ENCODE results near the gene CTIF. TPM values are rescaled to one million over a fixed set of nuclear protein-coding genes. Genes with fewer than 3 reads are reported as not detected.
"Not testable (repeated sequence)": the region's sequence is repeated elsewhere in the genome, so short reads cannot be mapped to it uniquely, and the experiment has no call there.

CTIF gene
- polyA plus RNA-seq, 1 experiment = 40.2 TPM

DNA sequence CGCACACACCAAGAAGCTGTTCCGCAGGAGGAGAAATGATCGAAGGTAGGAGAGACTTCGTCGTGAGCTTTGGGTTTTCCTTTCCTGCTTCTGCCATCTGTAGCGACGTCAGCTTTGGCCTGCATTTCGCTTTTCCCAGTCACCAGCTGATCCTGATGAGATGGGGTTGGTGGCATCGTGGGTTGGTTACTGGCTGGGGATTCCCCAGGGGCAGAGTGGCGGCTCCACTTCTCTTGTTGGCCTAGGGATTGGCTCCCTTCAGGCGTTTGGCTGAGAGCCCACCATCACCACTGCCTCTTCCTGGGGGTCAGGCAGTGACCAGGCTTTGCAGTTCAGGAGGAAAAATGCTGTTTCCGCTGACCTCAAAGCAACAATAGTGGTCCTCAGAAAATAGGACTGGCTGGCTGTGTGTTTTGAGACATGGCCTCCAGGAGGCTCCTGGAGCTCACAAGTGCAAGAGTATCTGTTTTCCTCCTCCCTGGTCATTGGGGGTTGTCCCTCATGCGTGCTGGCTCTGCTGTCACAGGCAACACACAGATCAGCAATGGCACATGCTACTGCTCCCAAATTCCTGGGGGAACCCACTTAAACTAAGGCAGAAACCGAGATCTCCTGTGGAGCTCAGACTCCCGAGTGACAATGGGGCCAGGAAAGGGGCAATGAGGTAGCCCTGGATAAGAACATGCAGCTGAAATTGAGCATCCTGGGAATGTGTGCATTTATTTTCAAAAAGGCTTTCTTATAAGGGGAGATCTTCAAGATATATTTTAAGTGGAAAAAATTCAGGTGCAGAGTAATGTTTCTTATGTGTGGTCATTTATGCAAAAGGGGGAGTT, 173.0 kb downstream of the CTIF start:
- ChIA-PET CTCF (interaction anchor here (0.6 to 1.2 kb wide), 3 partner anchors 35 to 641 kb away, joined by 3 to 5 read pairs (median 3); no protein-coding TSS in a partner anchor), POLR2A (no interaction called here)
- no peak overlapping the region for H3K4me3 ChIP-seq (ENCODE audit: low read depth, low read length)
- no peaks in the 10 kb centered on the region for H3K9me3 ChIP-seq (ENCODE audit: control insufficient read depth, insufficient read depth, low read length)
- no peak for DNase-seq (ENCODE audit: low read depth, low spot score)
- H3K27me3 ChIP-seq (ENCODE audit: control insufficient read depth, insufficient read depth, low read length) = no peaks in the 10 kb centered on the region
- H3K27ac ChIP-seq (ENCODE audit: low read depth, low read length) = no peak overlapping the region
- TF ChIP-seq, protein P1, sequence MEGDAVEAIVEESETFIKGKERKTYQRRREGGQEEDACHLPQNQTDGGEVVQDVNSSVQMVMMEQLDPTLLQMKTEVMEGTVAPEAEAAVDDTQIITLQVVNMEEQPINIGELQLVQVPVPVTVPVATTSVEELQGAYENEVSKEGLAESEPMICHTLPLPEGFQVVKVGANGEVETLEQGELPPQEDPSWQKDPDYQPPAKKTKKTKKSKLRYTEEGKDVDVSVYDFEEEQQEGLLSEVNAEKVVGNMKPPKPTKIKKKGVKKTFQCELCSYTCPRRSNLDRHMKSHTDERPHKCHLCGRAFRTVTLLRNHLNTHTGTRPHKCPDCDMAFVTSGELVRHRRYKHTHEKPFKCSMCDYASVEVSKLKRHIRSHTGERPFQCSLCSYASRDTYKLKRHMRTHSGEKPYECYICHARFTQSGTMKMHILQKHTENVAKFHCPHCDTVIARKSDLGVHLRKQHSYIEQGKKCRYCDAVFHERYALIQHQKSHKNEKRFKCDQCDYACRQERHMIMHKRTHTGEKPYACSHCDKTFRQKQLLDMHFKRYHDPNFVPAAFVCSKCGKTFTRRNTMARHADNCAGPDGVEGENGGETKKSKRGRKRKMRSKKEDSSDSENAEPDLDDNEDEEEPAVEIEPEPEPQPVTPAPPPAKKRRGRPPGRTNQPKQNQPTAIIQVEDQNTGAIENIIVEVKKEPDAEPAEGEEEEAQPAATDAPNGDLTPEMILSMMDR (IDR thresholded peaks at IDR 0.05; ENCODE audit: low read depth, low read length) = peak; percentile 66

DNA sequence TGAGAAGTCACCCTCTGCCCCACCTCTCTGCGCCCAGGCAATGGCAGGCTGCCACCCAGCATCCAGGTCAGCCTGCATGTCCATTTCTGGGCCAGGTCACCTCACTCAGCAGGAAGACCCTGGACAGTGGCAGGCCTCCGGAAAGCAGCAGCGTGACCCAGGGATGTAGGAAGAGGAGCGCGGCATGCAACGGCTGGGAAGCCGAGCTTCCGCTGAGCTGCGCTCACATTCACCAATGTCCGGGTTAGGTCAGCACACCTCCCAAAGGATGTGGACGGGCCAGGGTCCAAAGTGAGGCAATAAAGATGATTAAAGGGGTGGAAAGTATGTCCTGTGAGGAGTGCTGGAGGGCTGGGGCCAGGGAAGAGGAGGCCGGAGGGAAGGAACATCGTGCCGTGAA, 174.5 kb downstream of the CTIF start:
- no peak overlapping the region for H3K4me3 ChIP-seq (ENCODE audit: low read depth, low read length)
- H3K27ac ChIP-seq (ENCODE audit: low read depth, low read length) = no peak overlapping the region
- TF ChIP-seq, protein P1 (IDR thresholded peaks at IDR 0.05; ENCODE audit: low read depth, low read length) = no peak
- no peaks in the 10 kb centered on the region for H3K9me3 ChIP-seq (ENCODE audit: control insufficient read depth, insufficient read depth, low read length)
- ChIA-PET CTCF (interaction anchor here (0.5 kb wide), 1 partner anchor 38 kb away, joined by 3 read pairs; no protein-coding TSS in a partner anchor), POLR2A (no interaction called here)
- no peak for DNase-seq (ENCODE audit: low read depth, low spot score)
- H3K27me3 ChIP-seq (ENCODE audit: control insufficient read depth, insufficient read depth, low read length) = no peaks in the 10 kb centered on the region

DNA sequence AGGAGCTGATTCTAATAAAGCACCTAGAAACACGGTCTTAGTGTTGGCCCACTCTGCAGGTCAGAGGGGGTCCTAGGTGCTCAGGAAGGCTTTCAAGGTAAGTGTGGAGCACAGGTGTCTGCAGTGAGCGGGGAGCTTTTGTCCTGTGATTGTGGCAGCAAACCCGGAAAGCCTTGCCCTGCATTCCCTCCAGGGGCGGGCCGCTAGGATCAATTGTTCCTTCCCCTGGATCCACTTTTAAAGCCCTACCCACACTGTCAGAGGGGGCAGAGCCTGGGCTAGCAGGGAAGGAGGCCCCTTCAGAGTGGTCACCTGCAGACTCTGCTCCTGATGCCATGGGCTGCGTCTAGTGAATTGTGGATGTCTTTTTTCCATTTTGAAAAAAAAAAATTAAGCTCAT, 176.0 kb downstream of the CTIF start:
- DNase-seq (ENCODE audit: low read depth, low spot score) = no peak
- ChIA-PET POLR2A (no interaction called here), CTCF (no interaction called here)
- no peaks in the 10 kb centered on the region for H3K9me3 ChIP-seq (ENCODE audit: control insufficient read depth, insufficient read depth, low read length)
- TF ChIP-seq, protein P1 (IDR thresholded peaks at IDR 0.05; ENCODE audit: low read depth, low read length) = no peak
- no peaks in the 10 kb centered on the region for H3K27me3 ChIP-seq (ENCODE audit: control insufficient read depth, insufficient read depth, low read length)
- H3K27ac ChIP-seq (ENCODE audit: low read depth, low read length) = no peak overlapping the region
- no peak overlapping the region for H3K4me3 ChIP-seq (ENCODE audit: low read depth, low read length)

DNA sequence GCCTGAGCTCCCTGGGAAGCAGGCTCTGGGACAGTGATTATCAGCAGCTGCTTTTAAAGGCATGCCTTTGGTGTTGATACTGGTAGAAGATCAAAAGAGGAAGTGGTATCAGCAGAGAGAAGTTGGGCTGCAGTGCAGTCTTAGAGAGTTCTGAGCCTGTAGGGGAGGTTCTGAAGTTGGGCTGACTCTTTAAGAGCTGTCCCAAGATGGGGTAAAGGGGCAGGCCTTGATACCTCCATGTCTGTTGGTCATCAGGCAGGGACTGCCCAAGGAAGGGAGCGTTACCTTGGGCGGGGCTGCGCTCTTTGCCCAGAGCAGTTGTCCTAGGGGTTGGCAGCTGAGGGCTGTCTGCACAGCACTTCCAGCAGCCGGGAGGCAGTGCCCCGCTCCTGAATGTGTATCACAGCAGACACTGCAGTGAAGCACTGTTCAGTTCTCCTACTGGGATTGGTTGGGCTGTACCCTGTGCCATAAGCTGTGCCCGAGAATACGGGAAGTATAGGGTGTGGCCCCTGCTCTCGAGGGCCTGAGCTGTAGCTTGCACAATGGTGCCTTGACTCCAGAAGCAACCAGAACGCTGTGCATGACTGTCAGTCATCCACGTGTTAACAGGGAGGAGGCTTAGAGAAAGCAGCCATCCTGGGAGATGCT, 177.0 kb downstream of the CTIF start:
- DNase-seq (ENCODE audit: low read depth, low spot score) = no peak
- ChIA-PET POLR2A (no interaction called here), CTCF (no interaction called here)
- Histone ChIP-seq H3K27ac (ENCODE audit: low read depth, low read length) (no peak overlapping the region), H3K27me3 (ENCODE audit: control insufficient read depth, insufficient read depth, low read length) (no peaks in the 10 kb centered on the region), H3K9me3 (ENCODE audit: control insufficient read depth, insufficient read depth, low read length) (no peaks in the 10 kb centered on the region), H3K4me3 (ENCODE audit: low read depth, low read length) (no peak overlapping the region)
- TF ChIP-seq, protein P1 (IDR thresholded peaks at IDR 0.05; ENCODE audit: low read depth, low read length) = no peak

DNA sequence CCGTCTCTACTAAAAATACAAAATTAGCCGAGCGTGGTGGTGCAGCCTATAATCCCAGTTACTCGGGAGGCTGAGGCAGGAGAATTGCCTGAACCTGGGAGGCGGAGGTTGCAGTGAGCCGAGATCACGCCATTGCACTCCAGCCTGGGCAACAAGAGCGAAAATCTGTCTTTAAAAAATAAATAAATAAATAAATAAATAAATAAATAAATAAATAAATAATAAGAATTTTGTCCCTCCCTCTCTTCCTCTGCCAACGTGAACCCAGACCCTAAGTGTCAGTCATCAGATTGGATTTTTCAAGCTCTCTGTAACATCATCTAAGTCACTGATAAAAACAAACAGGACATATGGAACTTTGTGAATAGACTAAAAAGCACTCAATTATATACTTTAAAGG, 178.4 kb downstream of the CTIF start:
- H3K27me3 ChIP-seq (ENCODE audit: control insufficient read depth, insufficient read depth, low read length); POLR2A ChIA-PET; CTCF ChIA-PET; H3K4me3 ChIP-seq (ENCODE audit: low read depth, low read length); DNase-seq (ENCODE audit: low read depth, low spot score); H3K9me3 ChIP-seq (ENCODE audit: control insufficient read depth, insufficient read depth, low read length); H3K27ac ChIP-seq (ENCODE audit: low read depth, low read length): not testable (repeated sequence)

Measured in AG04450 (cell line).